NCI-H1436 (cell line): Measurements from ENCODE around the gene CTIF.
"Not testable (repeated sequence)": the region's sequence is repeated elsewhere in the genome, so short reads cannot be mapped to it uniquely, and the experiment has no call there.

Experiments
- DNase-seq: peaks from one replicate; lab custom pipeline; 2025; lab: John Stamatoyannopoulos, UW

Gene CTIF

DNA sequence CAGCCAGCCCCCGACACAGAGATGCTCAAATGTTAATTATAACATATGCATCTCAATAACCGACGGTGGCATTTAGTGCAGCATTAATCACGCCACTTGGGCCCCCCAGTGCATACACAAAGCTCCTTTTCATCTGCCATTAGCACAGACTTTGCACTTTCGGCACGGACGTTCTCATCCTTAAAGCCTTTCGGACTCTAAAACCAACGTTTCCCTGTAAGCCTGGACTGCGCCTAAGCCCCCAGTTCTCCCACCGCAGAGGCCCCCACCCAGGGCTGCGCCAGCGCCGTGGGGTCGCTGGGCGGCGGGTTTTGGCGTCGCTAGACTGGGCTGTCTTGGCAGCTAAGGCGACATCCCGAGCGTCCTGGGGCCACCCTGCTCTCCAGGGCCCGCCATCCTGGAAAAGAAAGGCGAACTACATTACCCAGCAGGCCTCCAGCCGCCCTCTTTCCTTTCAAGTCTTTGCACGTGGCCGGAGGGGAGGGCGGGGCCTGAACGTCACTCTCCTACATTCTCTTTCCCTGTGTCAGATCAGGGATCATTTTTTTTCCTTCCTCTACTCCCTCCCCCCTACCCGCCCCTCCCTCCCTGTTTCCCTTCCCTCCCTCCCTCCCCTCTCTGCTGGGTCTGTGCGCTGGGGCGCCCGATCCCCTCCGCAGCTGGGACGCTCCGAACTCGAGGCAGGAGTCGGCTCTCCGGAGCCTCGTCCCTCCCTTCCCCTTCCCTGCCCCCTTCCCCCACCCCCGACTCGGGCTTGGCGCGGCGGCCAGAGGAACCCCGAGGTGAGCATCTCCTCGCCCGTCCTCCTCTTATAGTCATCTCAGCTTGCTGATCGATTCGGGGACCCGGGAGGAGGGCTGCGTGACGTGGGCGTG is at the start of gene CTIF:
TSS of gene CTIF (plus strand) at position 501 of the 875 bp plus-strand sequence. CDS start 80,535 bp downstream, outside the sequence.
- peak; percentile 87 for DNase-seq

DNA sequence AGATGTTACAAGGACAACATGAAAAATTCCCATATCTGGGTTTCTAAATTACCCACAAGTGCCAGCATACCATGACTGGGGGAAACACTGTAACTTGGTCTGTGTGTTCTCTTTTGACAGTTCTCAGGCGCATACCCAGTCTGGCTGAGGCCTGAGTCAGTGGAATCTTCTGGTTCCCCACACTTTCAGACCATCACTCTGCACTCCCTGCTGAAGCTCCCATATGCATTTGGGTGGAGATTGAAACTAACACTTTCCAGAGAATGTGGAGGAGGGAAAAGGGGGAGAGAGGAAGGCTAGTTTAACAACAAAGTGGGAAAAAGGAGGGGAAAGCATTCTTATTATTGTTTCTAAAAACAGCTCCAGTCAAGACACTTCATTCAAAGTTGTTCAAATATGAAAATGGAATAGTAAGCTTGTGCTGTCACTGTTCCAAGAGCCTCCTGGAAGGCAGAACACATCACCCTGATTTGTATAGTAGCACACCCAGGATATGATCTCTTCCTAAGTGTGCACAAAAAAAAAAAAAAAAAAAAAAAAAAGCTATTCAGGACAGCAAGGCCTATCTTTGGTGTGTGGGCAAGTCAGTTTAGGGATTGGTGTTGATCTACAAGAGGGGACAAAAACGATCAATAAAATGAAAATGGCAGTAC is 48.1 kb upstream of the CTIF start:
- no peak for DNase-seq

DNA sequence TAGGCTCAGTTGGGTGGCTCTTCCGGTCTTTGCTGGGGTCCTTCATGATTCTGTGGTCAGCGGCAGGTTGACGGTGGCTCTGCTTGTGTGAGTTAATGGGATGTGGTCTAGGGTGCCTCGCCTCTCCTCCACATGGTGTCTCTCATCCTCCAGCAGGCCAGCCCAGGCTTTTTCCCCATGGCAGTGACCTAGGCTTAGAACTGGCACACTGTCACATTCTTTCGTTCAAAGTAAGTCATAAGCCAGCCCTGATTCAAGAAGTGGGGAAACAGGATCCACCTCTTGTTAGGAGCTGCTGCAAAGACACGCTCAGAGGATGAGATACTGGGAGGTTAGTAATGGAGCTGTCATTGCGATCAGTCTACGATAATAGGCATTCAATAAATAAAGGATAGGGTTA is 46.0 kb upstream of the CTIF start:
- DNase-seq: no peak

DNA sequence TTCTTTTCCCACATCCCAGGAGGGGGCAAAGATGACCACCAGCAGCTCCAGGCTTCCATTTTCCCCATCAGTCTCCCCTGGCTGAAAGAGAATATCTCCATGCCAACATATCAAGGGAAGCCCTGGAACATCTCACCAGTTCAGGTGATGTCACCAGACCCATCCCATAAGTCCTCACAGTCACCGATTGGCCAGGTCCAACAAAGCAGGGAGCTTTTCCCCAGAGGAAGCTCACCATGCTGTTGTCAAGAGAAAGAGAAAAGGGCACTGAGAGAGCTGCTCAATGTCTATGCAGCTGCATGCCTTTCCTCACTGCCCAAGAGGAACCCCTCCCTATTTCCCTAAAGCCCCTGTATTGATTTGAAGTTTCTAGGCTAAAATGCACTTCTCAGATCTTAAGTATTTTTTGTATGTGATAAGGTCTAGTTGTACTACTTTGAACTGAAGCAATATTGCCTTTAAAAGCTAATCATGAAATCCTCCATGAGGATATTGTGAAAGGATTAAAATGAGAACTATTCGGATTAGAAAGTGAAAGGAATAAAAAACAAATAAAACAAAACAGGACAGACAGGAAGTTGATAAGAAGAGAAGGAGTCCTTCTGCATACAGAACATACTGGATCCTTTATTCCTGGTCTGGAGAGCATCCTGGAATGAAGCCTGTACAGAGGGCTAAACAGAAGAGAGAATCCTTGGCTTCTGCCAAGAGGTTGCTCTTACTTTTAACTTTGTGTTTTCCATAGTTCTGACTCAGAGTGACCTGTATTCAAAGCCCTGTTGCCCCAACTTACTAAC is 45.2 kb upstream of the CTIF start:
- DNase-seq: peak; percentile 18

DNA sequence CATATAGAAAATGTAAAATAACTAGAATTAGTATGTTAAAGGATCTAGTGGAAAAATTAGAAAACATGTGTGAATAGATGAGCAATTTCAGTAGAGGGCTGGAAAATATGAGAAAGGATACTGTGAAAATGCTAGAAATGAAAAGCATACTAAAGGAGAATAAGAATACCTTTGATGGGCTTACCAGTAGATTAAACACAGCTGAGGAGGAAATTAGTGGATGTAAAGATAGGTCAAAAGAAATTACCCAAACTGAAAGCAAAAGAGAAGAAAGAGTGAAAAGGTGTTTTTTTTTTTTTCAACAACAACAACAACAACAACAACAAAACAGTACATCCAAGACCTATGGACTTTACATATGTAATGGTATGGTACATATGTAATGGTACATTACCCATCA is 41.0 kb upstream of the CTIF start:
- no peak for DNase-seq

DNA sequence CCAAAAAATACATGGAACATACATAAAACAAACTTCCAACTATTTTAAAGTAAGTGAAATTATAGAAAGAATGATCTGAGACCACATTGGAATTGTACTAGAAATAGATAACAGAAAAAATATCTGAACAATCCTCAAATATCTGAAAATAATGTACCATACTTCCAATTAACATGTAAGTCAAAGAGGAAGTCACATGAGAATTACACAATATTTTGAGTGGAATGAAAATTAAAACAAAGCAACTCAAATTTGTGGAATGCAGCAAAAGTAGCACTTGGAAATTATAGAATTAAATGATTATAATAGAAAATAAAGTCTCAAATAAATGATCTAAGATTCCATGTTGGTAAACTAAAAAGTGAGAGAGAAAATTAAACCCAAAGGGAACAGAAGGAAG is 38.3 kb upstream of the CTIF start:
- no peak for DNase-seq

DNA sequence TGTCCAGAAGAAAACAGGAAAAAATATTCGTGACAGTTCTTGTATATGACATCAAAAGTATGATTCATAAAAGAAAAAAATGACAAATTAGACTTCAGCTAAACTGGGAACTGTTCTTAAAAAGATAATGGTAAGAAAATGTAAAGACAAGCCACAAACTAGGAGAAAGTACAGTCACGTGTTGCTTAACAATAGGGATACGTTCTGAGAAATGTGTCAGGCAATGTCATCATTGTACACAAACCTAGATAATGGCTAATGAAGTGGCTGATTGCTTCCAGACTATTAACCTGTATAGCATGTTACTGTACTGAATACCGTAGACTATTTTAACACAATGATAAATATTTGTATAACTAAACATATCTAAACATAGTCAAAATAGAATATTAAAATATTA is 35.9 kb upstream of the CTIF start:
- no peak for DNase-seq

DNA sequence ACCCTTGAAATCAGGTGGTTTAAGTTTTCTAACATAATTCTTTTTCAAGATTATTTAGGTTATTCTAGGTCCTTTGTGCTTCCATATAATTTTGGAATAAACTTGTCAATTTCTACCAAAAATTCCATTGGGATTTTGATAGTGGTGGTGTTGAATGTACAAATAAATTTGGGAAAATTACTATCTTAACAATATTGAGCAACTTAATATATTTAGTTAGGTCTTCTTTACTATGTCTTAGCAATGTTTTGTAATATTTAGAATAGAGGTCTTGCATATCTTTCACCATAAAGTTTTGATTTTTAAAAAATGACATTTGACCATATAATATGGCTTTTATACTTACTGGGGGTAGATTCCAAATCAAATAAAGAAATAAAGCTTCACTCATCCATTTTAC is 34.0 kb upstream of the CTIF start:
- no peak for DNase-seq

DNA sequence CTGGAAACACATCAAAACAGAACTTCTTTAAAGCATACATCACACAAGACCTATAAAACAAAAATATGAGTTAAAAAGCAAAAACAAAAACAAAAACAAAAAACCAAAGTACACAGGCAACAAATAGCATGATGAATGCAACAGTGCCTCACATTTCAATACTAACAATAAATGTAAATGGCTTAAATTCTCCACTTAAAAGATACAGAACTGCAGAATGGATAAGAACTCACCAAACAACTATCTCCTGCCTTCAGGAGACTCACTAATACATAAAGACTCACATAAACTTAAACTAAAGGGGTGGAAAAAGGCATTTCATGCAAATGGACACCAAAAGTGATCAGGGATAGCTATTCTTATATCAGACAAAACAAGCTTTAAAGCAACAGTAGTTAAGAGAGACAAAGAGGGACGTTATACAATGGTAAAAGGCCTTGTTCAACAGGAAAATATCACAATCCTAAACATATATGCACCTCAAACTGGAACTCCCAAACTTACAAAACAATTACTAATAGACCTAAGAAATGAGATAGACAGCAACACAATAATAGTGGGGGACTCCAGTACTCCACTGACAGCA is 31.8 kb upstream of the CTIF start:
- not testable (repeated sequence) for DNase-seq

DNA sequence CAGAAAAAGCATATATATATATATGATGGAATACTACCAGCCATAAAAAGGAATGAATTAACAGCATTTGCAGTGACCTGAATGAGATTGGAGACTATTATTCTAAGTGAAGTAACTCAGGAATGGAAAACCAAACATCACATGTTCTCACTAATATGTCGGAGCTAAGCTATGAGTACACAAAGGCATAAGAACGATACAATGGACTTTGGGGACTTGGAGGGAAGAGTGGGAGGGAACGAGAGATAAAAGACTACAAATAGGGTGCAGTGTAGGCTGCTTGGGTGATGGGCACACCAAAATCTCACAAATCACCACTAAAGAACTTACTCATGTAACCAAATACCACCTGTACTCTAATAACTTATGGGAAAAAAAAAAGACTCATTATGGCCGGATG is 26.3 kb upstream of the CTIF start:
- DNase-seq: not testable (repeated sequence)

DNA sequence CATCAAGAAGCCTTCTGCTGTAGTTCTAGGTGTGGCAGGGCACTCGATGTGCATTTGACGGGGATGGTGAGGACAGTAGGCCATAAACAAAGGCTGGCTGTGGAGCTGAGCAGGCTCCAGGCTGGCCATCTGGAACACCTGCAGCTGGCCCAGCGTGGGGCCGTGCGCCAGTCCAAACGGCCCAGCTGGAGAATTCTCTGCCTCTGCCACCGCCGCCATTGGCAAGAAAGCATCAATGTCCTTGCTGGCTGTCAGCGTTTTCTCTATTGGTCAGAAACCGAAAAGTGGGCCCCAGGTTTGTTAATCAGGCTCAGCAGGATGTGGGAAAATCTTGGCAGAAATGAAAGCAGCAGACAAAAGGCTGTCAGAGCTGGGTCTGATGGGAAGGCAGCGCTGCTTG is 24.0 kb upstream of the CTIF start:
- no peak for DNase-seq

DNA sequence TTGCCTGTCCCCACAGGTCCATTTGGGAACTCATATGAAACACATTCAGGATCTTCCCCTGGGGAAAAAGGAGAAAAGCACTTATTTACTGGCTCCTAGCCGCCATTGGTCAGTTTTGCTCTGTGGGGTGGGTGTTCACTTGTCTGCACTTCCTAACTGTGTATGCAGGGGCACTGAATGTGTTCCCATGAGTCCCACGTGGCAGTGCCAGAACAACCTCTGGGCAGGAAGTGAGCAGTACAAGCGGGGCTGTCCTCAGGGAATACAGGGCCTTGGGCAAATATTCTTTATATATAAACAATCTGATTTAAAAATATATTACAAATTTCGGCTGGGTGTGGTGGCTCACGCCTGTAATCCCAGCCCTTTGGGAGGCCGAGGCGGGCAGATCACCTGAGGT is 21.8 kb upstream of the CTIF start:
- no peak for DNase-seq

DNA sequence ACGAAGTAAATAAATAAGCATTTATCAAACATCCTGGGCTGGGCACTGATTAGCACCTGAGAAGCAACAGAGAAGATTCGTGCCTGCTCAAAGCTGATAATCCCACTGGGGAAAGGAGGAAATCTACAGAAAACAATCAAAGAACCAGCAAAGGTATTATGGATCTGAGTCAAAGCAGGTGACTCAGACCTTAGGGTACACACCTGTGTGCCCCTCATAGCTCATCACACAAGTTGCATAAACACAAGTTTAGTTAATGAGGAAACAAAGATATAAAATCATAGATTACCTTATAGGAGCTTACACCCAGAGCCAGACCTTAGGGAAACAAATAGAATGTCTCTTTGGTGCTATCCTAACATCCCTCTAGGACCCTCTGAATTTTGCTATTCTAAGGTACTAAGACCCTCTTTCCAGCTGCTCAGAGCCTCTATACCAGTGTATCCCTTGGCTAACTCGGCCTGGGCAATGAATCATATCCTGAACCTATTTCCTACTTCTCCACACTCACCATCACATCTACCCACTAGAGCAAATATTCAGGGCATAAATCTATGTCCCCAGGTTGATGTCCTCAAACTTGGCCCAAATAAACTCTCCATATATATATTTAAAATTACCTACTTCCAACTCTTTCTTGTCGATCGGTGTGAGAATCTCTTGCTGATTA is 19.3 kb upstream of the CTIF start:
- DNase-seq: no peak

DNA sequence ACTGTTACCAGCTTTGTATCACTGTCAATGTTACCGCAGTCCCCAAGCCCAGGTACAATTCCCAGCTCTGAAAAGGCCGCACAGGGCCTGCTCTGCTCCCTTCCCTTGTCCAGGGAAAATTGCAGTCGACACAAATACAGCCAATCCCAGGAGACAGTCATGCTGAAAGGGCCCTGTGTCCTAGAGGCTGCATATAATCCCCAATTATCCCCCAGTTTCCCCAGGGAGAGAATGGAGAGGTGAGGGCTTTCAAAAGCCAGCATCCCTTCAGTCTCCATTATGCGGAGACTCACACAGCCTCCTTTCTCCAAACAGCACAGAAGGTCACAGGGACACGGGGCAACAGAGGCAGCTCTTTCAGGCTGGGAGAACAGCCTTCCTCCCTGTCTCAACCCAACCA is 17.1 kb upstream of the CTIF start:
- DNase-seq: peak; percentile 46

DNA sequence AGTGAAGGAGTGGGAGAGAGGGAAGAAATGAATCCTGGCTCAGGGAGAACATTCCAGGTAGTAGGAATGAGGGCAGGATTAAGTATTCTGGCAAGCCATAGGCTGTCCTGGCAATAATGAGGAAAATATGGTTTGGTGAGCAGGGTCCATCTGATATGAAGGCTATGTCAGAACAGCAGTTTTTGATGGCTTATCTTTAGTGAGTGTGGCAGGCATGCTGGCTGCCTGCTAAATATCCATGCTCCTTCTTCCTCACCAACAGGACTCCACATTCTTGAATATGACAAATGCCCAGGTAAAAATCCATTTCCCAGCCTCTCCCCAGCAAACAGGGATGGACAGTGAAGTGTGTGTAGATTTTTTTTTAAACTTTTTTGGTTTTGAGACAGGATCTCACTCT is 13.2 kb upstream of the CTIF start:
- no peak for DNase-seq

DNA sequence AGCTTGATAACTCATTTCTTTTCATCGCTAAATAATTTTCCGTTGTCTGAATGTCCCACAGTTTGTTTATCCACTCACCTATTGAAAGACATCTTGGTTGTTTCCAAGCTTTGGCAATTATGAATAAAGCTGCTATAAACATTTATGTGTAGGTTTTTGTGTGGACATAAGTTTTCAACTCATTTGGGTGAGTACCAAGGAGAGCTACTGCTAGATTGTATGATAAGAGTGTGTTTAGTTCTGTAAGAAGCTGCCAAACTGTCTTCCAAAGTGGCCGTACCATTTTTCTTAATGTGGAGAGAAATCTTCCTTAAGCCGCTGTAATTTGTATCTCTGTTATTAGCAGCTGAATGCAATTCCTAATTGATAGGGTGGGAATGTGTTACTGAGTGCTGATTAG is 11.4 kb upstream of the CTIF start:
- no peak for DNase-seq

DNA sequence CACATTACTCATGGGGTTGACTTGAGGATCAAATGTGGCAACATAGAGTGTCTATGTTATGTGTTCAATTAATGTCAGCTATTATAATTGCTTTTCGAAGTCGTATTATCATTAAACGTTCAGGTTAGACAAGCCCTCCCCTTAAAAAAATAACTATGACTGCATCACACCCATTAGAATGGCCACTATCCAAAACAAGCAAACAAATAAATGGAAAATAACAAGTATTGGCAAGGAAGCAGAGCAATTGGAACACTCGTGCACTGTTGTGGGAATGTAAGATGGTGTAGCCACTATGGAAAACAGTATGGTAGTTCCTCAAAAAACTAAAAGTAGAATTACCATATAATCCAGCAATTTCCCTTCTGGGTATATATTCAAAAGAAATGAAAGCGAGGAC is 10.0 kb upstream of the CTIF start:
- DNase-seq: no peak

DNA sequence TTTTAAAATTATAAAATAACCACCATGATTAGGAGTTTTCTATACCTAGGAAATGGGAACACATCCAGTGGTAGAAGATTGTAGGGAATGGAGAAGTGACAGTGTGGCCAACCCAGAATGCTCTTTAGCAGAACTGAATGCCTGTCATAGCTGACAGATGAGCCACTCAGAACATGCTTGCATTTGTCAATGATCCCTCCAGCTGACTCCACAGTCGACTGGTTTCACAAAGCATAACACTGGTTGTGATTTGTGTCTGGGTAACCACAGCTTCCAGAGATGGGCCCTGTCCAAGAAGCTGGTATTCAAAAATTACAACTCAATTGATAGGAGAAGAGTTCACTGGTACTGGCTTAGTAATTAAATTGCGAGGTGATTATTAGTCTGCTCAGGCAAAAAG is 9.0 kb upstream of the CTIF start:
- DNase-seq: no peak

DNA sequence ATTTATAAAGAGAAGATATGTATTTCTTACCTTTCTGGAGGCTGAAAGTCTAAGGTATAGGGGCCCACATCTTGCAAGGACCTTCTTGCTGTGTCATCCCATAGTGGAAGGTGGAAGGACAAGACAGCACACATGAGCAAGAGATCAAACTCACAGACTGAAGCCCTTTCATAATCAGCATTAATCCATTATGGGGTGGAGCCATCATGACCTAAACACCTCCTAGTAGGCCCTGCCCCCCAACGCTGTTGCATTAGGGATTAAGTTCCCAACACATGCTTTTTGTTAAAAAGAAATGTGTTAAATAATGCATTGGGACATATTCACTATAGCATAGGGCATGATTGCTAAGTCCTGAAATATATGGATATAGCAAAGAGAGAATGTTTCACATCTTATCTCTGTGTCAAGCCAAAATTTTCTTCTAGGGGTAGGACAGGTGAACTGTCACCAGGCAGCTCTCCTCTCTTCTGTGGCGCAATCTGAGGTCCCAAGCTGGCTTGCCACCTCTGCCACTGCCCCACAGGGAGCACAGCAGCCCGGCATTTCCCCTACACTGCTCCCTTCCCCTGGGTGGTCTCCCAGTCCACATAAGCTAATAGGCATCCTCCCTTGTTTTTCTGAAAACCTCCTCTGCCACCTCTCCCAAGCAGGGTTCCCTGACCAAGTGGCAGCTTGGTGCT is 8.3 kb upstream of the CTIF start:
- DNase-seq: no peak

DNA sequence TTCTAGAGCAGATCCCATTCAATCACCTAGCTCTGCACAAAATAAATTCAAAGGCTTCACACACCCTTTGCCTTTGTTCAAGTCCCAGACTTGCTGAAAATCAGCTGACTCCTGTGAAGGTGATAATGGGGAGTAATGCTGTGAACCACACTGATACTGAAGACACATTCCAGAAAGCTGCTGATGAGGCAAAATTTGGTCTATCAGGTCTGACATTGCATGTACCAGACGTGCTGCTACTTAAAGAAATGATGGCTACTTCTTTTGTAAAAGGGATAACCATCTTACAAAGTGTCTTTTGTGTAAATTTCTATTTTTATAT is 7.8 kb upstream of the CTIF start:
- no peak for DNase-seq

DNA sequence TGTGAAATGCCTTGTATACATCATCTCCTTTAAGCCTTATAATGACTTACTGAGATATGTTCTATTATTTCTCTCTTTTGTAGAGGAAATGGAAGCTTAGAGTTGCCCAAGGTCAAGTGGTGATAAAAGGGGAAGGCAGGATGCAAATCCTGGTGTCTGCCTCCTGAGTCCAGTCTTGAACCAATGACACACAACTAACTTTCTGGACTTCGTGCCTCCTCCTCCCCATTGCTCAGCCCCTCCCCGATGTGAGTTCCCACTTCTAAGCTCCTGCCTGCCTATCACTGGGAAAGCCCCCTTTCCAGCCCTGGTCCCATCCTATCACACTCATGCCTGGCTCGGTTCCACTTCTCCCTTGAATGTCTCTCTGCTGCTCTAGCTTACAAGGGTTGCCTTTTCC is 6.9 kb upstream of the CTIF start:
- no peak for DNase-seq
